Brain pericyte (primary cell): ENCODE measurements around the gene ZNF74.
"Not testable (repeated sequence)": the region's sequence is repeated elsewhere in the genome, so short reads cannot be mapped to it uniquely, and the experiment has no call there.

ENCODE experiments used
- DNase-seq: peaks from one replicate; pipeline ENCODE4 v3.0.0-alpha.2; 2012; ENCODE audit warnings: low read depth, low spot score

ZNF74 gene

GRCh38 chr22:20376281-20376680 is 17.7 kb upstream of the ZNF74 start:
- not testable (repeated sequence) for DNase-seq

GRCh38 chr22:20376983-20377382 is 17.0 kb upstream of the ZNF74 start:
- not testable (repeated sequence) for DNase-seq

- no peak for DNase-seq
These were observed 15.8 kb upstream of the ZNF74 start for GRCh38 chr22:20378110-20378509.

GRCh38 chr22:20378684-20379083 is 15.3 kb upstream of the ZNF74 start:
- DNase-seq = not testable (repeated sequence)

GRCh38 chr22:20380486-20380885 is 13.5 kb upstream of the ZNF74 start:
- no peak for DNase-seq

- no peak for DNase-seq
These were observed 10.4 kb upstream of the ZNF74 start for GRCh38 chr22:20383538-20383937.

GRCh38 chr22:20384171-20384570 is 9.8 kb upstream of the ZNF74 start:
- no peak for DNase-seq

- DNase-seq = no peak
These were observed 9.1 kb upstream of the ZNF74 start for GRCh38 chr22:20384865-20385264.

- no peak for DNase-seq
These were observed 7.6 kb upstream of the ZNF74 start for GRCh38 chr22:20386336-20386735.

GRCh38 chr22:20386972-20387371 is 7.0 kb upstream of the ZNF74 start:
- no peak for DNase-seq

GRCh38 chr22:20388200-20388599 is 5.8 kb upstream of the ZNF74 start:
- DNase-seq = no peak

- DNase-seq = no peak
These were observed 4.7 kb upstream of the ZNF74 start for GRCh38 chr22:20389288-20389687.

- no peak for DNase-seq
These were observed 3.5 kb upstream of the ZNF74 start for GRCh38 chr22:20390394-20390907.

- DNase-seq = no peak
These were observed 2.7 kb upstream of the ZNF74 start for GRCh38 chr22:20391222-20391621.

- DNase-seq = not testable (repeated sequence)
These were observed 1.5 kb upstream of the ZNF74 start for GRCh38 chr22:20392365-20392881.

- DNase-seq = no peak
These were observed 807 bp upstream of the ZNF74 start for GRCh38 chr22:20392983-20393704.

- no peak for DNase-seq
These were observed 1.4 kb downstream of the ZNF74 start for GRCh38 chr22:20395181-20395906.

GRCh38 chr22:20395907-20396287 is 1.9 kb downstream of the ZNF74 start:
- no peak for DNase-seq

- no peak for DNase-seq
These were observed 2.7 kb downstream of the ZNF74 start for GRCh38 chr22:20396639-20397038.

GRCh38 chr22:20397498-20397897 is 3.5 kb downstream of the ZNF74 start:
- no peak for DNase-seq

GRCh38 chr22:20398420-20398819 is 4.5 kb downstream of the ZNF74 start:
- DNase-seq = no peak

GRCh38 chr22:20399866-20400605 is 6.1 kb downstream of the ZNF74 start:
- DNase-seq = no peak
